Smooth muscle cell (in vitro differentiated cells): ENCODE measurements around the gene SLC26A4. TPM values are rescaled to one million over a fixed set of nuclear protein-coding genes. Genes with fewer than 3 reads are reported as not detected.

Experiments
- DNase-seq: peaks from one replicate; lab custom pipeline; 2025; ENCODE audit not compliant: unreplicated experiment; lab: John Stamatoyannopoulos, UW
- H2AFZ ChIP-seq: fragments of 200-600 bp; sonication (generic); 2 replicates; pipeline ENCODE4 v1.6.0; 2016; ENCODE audit warnings: antibody characterized with exemption, low read depth, mild to moderate bottlenecking
- H3F3A ChIP-seq: fragments of 200-600 bp; sonication (generic); 2 replicates; pipeline ENCODE4 v1.6.0; 2017; ENCODE audit warnings: antibody characterized with exemption, low read depth
- H3K27ac ChIP-seq: fragments of 200-600 bp; sonication (generic); 2 replicates; pipeline ENCODE4 v1.5.1; 2016; ENCODE audit warnings: low read depth, mild to moderate bottlenecking
- H3K27me3 ChIP-seq: fragments of 200-600 bp; sonication (generic); 2 replicates; pipeline ENCODE4 v1.6.1; 2016; ENCODE audit warnings: low read depth, mild to moderate bottlenecking
- H3K36me3 ChIP-seq: fragments of 200-600 bp; sonication (generic); 2 replicates; pipeline ENCODE4 v1.5.1; 2016; ENCODE audit warnings: low read depth
- H3K4me1 ChIP-seq: fragments of 200-600 bp; sonication (generic); 2 replicates; pipeline ENCODE4 v1.5.1; 2016; ENCODE audit warnings: low read depth
- H3K4me2 ChIP-seq: fragments of 200-600 bp; sonication (generic); 2 replicates; pipeline ENCODE4 v1.6.0; 2016; ENCODE audit warnings: mild to moderate bottlenecking
- H3K4me3 ChIP-seq: fragments of 200-600 bp; sonication (generic); 2 replicates; pipeline ENCODE4 v1.5.1; 2016; ENCODE audit warnings: mild to moderate bottlenecking
- H3K79me2 ChIP-seq: fragments of 200-600 bp; sonication (generic); 2 replicates; pipeline ENCODE4 v1.6.0; 2016; ENCODE audit warnings: low read depth, mild to moderate bottlenecking
- H3K9ac ChIP-seq: fragments of 200-600 bp; sonication (generic); 2 replicates; pipeline ENCODE4 v1.6.0; 2016; ENCODE audit warnings: low read depth
- H3K9me3 ChIP-seq: fragments of 200-600 bp; sonication (generic); replicated peaks from 2 replicates; pipeline ENCODE4 v1.5.1; 2016; ENCODE audit warnings: low read depth
- H4K20me1 ChIP-seq: fragments of 200-600 bp; sonication (generic); 2 replicates; pipeline ENCODE4 v1.6.0; 2016; ENCODE audit warnings: low read depth
- CTCF ChIP-seq: fragments of 200-600 bp; sonication (generic); IDR thresholded peaks from 2 replicates; pipeline ENCODE4 v1.5.1; 2017; ENCODE audit warnings: borderline replicate concordance, mild to moderate bottlenecking, antibody characterized with exemption; ENCODE audit not compliant: insufficient read depth, poor library complexity, severe bottlenecking
- WGBS: methylation state at CpG from one replicate; pipeline ENCODE4 v1.1.7; 2016; ENCODE audit warnings: low lambda C conversion rate; 5-methylcytosine and 5-hydroxymethylcytosine counted together
- polyA plus RNA-seq: library from polyadenylated mRNA; unstranded; fragments of >200 nt; fragmentation: Nextera tagmentation; extraction: Ambion mirVana; gene quantifications from 2 replicates; pipeline ENCODE4 v1.2.1, GENCODE V29; 2016
- total RNA-seq: library from RNA; depleted of rRNA; stranded (reverse); fragments of >200 nt; gene quantifications from 2 replicates; pipeline ENCODE4 v1.2.3, GENCODE V29; 2014

The SLC26A4 gene
- total and polyA plus RNA-seq, 2 experiments from 2014 or later: 0.06 to 1.7 TPM

- no peaks in the 10 kb centered on the region for H3K4me1 ChIP-seq
- no peaks in the 10 kb centered on the region for H3K79me2 ChIP-seq
- H3K36me3 ChIP-seq: no peaks in the 10 kb centered on the region
- no peak overlapping the region for H3K9ac ChIP-seq
- no peak for TF ChIP-seq CTCF
- H3K27ac ChIP-seq: no peak overlapping the region
- no peaks in the 10 kb centered on the region for H4K20me1 ChIP-seq
- H3K9me3 ChIP-seq: no peaks in the 10 kb centered on the region
- no peak overlapping the region for H3K4me3 ChIP-seq
- no peaks in the 10 kb centered on the region for H3F3A ChIP-seq
- peaks cover 2% of the 10 kb centered on the region for H3K27me3 ChIP-seq
- 95% methylated on average over 1 of the region's 1 CpG for WGBS
- no peak for DNase-seq
- no peak overlapping the region for H2AFZ ChIP-seq
- no peak overlapping the region for H3K4me2 ChIP-seq
Observed at GRCh38 chr7:107678110-107678753, 17.6 kb downstream of the SLC26A4 start.

GRCh38 chr7:107680478-107680877, 19.9 kb downstream of the SLC26A4 start:
- Histone ChIP-seq H4K20me1 (no peaks in the 10 kb centered on the region), H3K4me1 (no peaks in the 10 kb centered on the region), H3K79me2 (no peaks in the 10 kb centered on the region), H2AFZ (no peak overlapping the region), H3K27ac (no peak overlapping the region), H3K36me3 (no peaks in the 10 kb centered on the region), H3K4me3 (no peak overlapping the region), H3K27me3 (peaks cover 2% of the 10 kb centered on the region), H3K9ac (no peak overlapping the region), H3K4me2 (no peak overlapping the region), H3K9me3 (no peaks in the 10 kb centered on the region), H3F3A (no peaks in the 10 kb centered on the region)
- TF ChIP-seq CTCF: no peak
- WGBS: 65% methylated on average over 1 of the region's 1 CpG
- no peak for DNase-seq

- Histone ChIP-seq H3K27me3 (peaks cover 2% of the 10 kb centered on the region), H3K79me2 (no peaks in the 10 kb centered on the region), H3K4me2 (no peak overlapping the region), H4K20me1 (no peaks in the 10 kb centered on the region), H3K36me3 (no peaks in the 10 kb centered on the region), H3K9me3 (no peaks in the 10 kb centered on the region), H3F3A (no peaks in the 10 kb centered on the region), H3K9ac (no peak overlapping the region), H2AFZ (no peak overlapping the region), H3K4me3 (no peak overlapping the region), H3K27ac (no peak overlapping the region), H3K4me1 (no peaks in the 10 kb centered on the region)
- 94% methylated on average over 5 of the region's 5 CpGs for WGBS
- no peak for TF ChIP-seq CTCF
- no peak for DNase-seq
Observed at GRCh38 chr7:107682886-107683285, 22.3 kb downstream of the SLC26A4 start.

- H3K4me1 ChIP-seq: no peaks in the 10 kb centered on the region
- H3K9me3 ChIP-seq: no peaks in the 10 kb centered on the region
- DNase-seq: no peak
Observed at GRCh38 chr7:107684287-107684686, 23.7 kb downstream of the SLC26A4 start.

More at GRCh38 chr7:107684287-107684686, 23.7 kb downstream of the SLC26A4 start:
- no peak overlapping the region for H3K4me3 ChIP-seq
- H3K27ac ChIP-seq: no peak overlapping the region
- peaks cover 7% of the 10 kb centered on the region for H3K27me3 ChIP-seq
- H3K36me3 ChIP-seq: no peaks in the 10 kb centered on the region
- H3K79me2 ChIP-seq: no peaks in the 10 kb centered on the region
- no peak for TF ChIP-seq CTCF
- WGBS: 89% methylated on average over 2 of the region's 2 CpGs
- H3K4me2 ChIP-seq: no peak overlapping the region
- H3F3A ChIP-seq: no peaks in the 10 kb centered on the region
- no peaks in the 10 kb centered on the region for H4K20me1 ChIP-seq
- no peak overlapping the region for H2AFZ ChIP-seq
- H3K9ac ChIP-seq: no peak overlapping the region
